ENCODE data around the gene PPM1H.

- TF ChIP-seq POLR2A (IDR thresholded peaks at IDR 0.05; ENCODE audit: low read length) (no peak), GATA1 (IDR thresholded peaks at IDR 0.05; ENCODE audit: low read depth, low read length) (no peak)
These were observed 88.5 kb downstream of the PPM1H start for GRCh38 chr12:62846491-62846890.
